CD4-positive, alpha-beta memory T cell (primary cell): ENCODE results near the gene RPE. TPM values are rescaled to one million over a fixed set of nuclear protein-coding genes. Genes with fewer than 3 reads are reported as not detected.

ENCODE experiments used
- CTCF ChIA-PET: fragments of 350-600 bp; sonication (Branson Sonifier 250); formaldehyde crosslinking; loops from one replicate; lab custom pipeline; 2021; ENCODE audit warnings: inconsistent platforms; ENCODE audit not compliant: partially characterized antibody; lab: Charles Lee
- POLR2A ChIA-PET: fragments of 350-600 bp; sonication (Branson Sonifier 250); formaldehyde crosslinking; loops from one replicate; lab custom pipeline; 2021; ENCODE audit not compliant: partially characterized antibody; lab: Charles Lee
- DNase-seq, 5 donors: peaks; one replicate each; pipeline versions ENCODE4 v3.0.0 to v3.0.0-alpha.2; 2020 to 2022; ENCODE audit warnings: mixed read lengths in 1 of 5
- H3K27ac ChIP-seq: one replicate; pipeline ENCODE4 v1.7.0; 2013; ENCODE audit warnings: low read depth, low read length
- H3K27me3 ChIP-seq: 2 replicates; pipeline ENCODE4 v1.7.0; 2013; ENCODE audit warnings: mild to moderate bottlenecking, low read length, moderate library complexity; ENCODE audit not compliant: insufficient read depth
- H3K36me3 ChIP-seq: 2 replicates; pipeline ENCODE4 v1.7.0; 2013; ENCODE audit warnings: mild to moderate bottlenecking, low read length, moderate library complexity; ENCODE audit not compliant: insufficient read depth
- H3K4me1 ChIP-seq: 2 replicates; pipeline ENCODE4 v1.7.0; 2013; ENCODE audit warnings: mild to moderate bottlenecking, low read length, moderate library complexity; ENCODE audit not compliant: insufficient read depth
- H3K4me3 ChIP-seq, 2 donors: one replicate each; pipeline ENCODE4 v1.7.0; 2013; ENCODE audit warnings: low read length in 2 of 2, mild to moderate bottlenecking in 1 of 2
- H3K9me3 ChIP-seq, 2 donors: one replicate each; pipeline ENCODE4 v1.7.0; 2013; ENCODE audit warnings: low read length in 2 of 2, control low read depth in 1 of 2; ENCODE audit not compliant: control insufficient read depth in 1 of 2
- H3K27ac Mint-ChIP-seq, 7 donors: one replicate each; pipeline ENCODE4 v1.8.0; 2020 to 2021; ENCODE audit warnings: mixed read lengths in 7 of 7, mild to moderate bottlenecking in 6 of 7, inconsistent platforms in 3 of 7, moderate library complexity in 3 of 7
- H3K27me3 Mint-ChIP-seq, 2 donors: one replicate each; pipeline ENCODE4 v1.8.0; 2020 to 2021; ENCODE audit warnings: mixed read lengths in 2 of 2
- H3K36me3 Mint-ChIP-seq, 2 donors: one replicate each; pipeline ENCODE4 v1.8.0; 2020 to 2021; ENCODE audit warnings: mixed read lengths in 2 of 2, inconsistent platforms in 1 of 2, mild to moderate bottlenecking in 1 of 2
- H3K4me1 Mint-ChIP-seq, 4 donors: one replicate each; pipeline ENCODE4 v1.8.0; 2020 to 2021; ENCODE audit warnings: mixed read lengths in 4 of 4, mild to moderate bottlenecking in 1 of 4
- H3K4me3 Mint-ChIP-seq, 8 donors: one replicate each; pipeline ENCODE4 v1.8.0; 2020 to 2021; ENCODE audit warnings: mixed read lengths in 8 of 8, mild to moderate bottlenecking in 7 of 8, moderate library complexity in 6 of 8, inconsistent platforms in 3 of 8
- H3K9me3 Mint-ChIP-seq, 8 donors: one replicate each; pipeline ENCODE4 v1.8.0; 2020 to 2021; ENCODE audit warnings: mixed read lengths in 8 of 8, mild to moderate bottlenecking in 5 of 8, inconsistent platforms in 3 of 8, moderate library complexity in 1 of 8
- intact Hi-C: fragments of 100-400 bp; cut with micrococcal nuclease; formaldehyde crosslinking; loops from one replicate; pipeline ENCODE4 v1.15.1; 2023
- polyA plus RNA-seq, 2 donors: library from polyadenylated mRNA; unstranded; fragments of 300-500 nt; fragmentation: Illumina TruSeq; gene quantifications; one replicate each; pipeline ENCODE4 v1.2.3, GENCODE V29; 2021
- total RNA-seq, 2 experiments: library from RNA; stranded (reverse); gene quantifications; one replicate each; pipeline ENCODE4 v1.2.3, GENCODE V29; 2021

Gene RPE
- total and polyA plus RNA-seq, 4 experiments from 2014 or later = 15.0 to 39.9 (median 27.6) TPM

DNA sequence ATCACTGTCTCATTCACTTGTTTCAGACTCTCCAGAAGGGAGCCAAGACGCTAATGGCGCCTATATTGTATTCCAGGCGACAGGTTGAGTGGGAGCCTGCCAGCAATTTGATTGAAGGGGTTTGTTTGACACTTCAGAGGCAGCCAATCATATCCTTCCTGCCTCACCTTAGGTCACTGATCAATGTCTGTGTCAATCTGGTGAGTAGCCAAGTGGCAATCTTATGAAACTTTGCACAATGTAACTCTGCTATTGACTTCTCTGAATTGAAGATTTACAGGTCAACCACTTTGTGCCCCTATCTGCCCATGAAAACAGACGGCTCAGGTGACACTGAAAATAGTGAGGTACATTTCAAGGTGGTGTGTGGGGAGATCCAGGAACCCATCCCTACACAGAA is 32.7 kb upstream of the RPE start:
- H3K9me3 Mint-ChIP-seq = no peaks in the 10 kb centered on the region
- CTCF ChIA-PET = interaction anchor here (1.0 to 2.1 kb wide), 3 partner anchors 8 to 227 kb away, joined by 3 to 9 read pairs (median 3); no protein-coding TSS in a partner anchor
- H3K4me1 Mint-ChIP-seq = no peaks in the 10 kb centered on the region
- POLR2A ChIA-PET = no interaction called here
- Histone ChIP-seq H3K4me1 (no peaks in the 10 kb centered on the region), H3K9me3 (no peaks in the 10 kb centered on the region), H3K27ac (no peak overlapping the region), H3K4me3 (no peak overlapping the region), H3K36me3 (no peaks in the 10 kb centered on the region), H3K27me3 (peaks cover 3% of the 10 kb centered on the region)
- H3K27me3 Mint-ChIP-seq = peaks cover 10 to 11% of the 10 kb centered on the region in 2 donors
- H3K36me3 Mint-ChIP-seq = no peaks in the 10 kb centered on the region
- H3K27ac Mint-ChIP-seq = no peak overlapping the region
- H3K4me3 Mint-ChIP-seq = no peak overlapping the region
- intact Hi-C loops = loop anchor here (10.0 kb wide), 1 partner anchor 635 kb away; no protein-coding TSS in a partner anchor
- no peak for DNase-seq

DNA sequence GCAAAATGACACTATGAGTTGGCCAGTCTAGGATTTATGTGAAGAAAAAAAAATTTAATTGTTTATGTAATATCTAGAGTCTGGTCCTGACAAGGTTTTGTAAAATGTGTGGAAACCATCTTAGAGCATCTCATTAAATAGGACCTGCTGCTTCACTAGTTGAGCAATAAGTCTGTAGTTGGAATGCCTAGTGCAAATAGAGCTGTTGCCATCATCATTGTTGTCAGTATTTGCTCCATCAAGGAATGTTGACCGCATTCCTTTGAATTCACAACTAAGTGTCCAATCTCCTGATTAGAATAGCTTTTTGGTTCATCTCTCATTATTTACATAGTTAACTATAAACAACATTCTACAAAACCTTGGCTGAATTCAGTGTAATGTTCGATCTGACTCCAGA is 32.2 kb upstream of the RPE start:
- ChIA-PET POLR2A (no interaction called here), CTCF (interaction anchor here (2.1 kb wide), 1 partner anchor 8 kb away, joined by 9 read pairs; no protein-coding TSS in a partner anchor)
- Histone ChIP-seq H3K9me3 (no peaks in the 10 kb centered on the region), H3K27me3 (peaks cover 3% of the 10 kb centered on the region), H3K36me3 (no peaks in the 10 kb centered on the region), H3K4me1 (no peaks in the 10 kb centered on the region), H3K27ac (no peak overlapping the region), H3K4me3 (no peak overlapping the region)
- Mint-ChIP-seq H3K9me3 (no peaks in the 10 kb centered on the region), H3K4me3 (no peak overlapping the region), H3K27me3 (peaks cover 10 to 11% of the 10 kb centered on the region in 2 donors), H3K4me1 (no peaks in the 10 kb centered on the region), H3K27ac (no peak overlapping the region), H3K36me3 (no peaks in the 10 kb centered on the region)
- no peak for DNase-seq
- intact Hi-C loops = no loop called here

DNA sequence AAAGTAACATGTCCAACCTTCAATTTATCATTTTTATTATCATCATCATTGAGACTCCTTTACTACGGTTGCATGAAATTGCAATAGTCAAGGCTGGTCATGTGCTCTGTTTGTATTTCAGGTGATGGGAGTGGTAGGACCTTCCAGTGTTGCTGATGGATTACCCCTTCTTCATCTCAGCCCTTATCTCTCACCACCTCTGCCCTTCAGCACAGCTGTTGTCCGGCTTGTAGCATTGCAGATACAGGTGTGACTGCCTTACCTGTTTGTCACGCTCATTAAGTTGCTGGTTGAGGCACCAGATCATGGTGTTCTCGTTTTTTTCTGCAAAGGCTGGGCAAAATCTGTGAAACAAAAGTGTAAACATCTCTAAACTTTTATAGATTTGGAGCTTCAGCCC is 31.7 kb upstream of the RPE start:
- no peak overlapping the region for H3K4me3 ChIP-seq
- no peaks in the 10 kb centered on the region for H3K36me3 ChIP-seq
- Mint-ChIP-seq H3K4me1 (no peaks in the 10 kb centered on the region), H3K4me3 (no peak overlapping the region), H3K27me3 (peaks cover 10 to 11% of the 10 kb centered on the region in 2 donors), H3K27ac (no peak overlapping the region), H3K9me3 (no peaks in the 10 kb centered on the region), H3K36me3 (no peaks in the 10 kb centered on the region)
- intact Hi-C loops = no loop called here
- H3K9me3 ChIP-seq = no peaks in the 10 kb centered on the region
- ChIA-PET POLR2A (no interaction called here), CTCF (interaction anchor here (0.7 to 2.1 kb wide), 2 partner anchors 9 to 33 kb away, joined by 5 to 9 read pairs; no protein-coding TSS in a partner anchor)
- no peak overlapping the region for H3K27ac ChIP-seq
- DNase-seq = no peak
- peaks cover 3% of the 10 kb centered on the region for H3K27me3 ChIP-seq
- no peaks in the 10 kb centered on the region for H3K4me1 ChIP-seq

DNA sequence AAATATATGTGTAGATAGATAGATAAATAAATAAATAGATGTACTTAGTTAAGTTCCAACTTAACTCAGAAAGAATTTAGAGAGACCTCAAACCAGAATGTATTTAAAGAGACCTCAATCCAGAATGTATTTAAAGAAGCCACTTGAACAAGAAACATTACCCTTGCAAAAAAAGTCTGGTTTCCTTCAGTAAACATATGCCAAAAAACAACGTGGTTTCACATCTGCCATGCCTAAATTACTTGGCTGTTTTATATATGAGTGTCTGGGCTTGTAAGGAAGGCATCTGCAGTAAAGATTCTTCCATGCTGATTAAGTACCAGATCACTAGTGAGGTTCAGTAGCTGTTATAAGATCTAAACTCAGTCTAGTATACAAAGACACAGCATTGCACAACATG is 29.1 kb upstream of the RPE start:
- H3K27ac ChIP-seq = no peak overlapping the region
- no peak overlapping the region for H3K4me3 ChIP-seq
- H3K4me1 ChIP-seq = no peaks in the 10 kb centered on the region
- POLR2A ChIA-PET = no interaction called here
- no peak for DNase-seq
- CTCF ChIA-PET = interaction anchor here (1.3 to 10.4 kb wide), 2 partner anchors 11 to 224 kb away, joined by 6 to 190 read pairs; no protein-coding TSS in a partner anchor
- H3K27ac Mint-ChIP-seq = no peak overlapping the region
- no peaks in the 10 kb centered on the region for H3K9me3 Mint-ChIP-seq
- no peak overlapping the region for H3K4me3 Mint-ChIP-seq
- H3K4me1 Mint-ChIP-seq = no peaks in the 10 kb centered on the region
- H3K27me3 Mint-ChIP-seq = peaks cover 8 to 9% of the 10 kb centered on the region in 2 donors
- H3K9me3 ChIP-seq = no peaks in the 10 kb centered on the region
- H3K36me3 Mint-ChIP-seq = no peaks in the 10 kb centered on the region
- H3K36me3 ChIP-seq = no peaks in the 10 kb centered on the region
- intact Hi-C loops = no loop called here
- peaks cover 3% of the 10 kb centered on the region for H3K27me3 ChIP-seq

DNA sequence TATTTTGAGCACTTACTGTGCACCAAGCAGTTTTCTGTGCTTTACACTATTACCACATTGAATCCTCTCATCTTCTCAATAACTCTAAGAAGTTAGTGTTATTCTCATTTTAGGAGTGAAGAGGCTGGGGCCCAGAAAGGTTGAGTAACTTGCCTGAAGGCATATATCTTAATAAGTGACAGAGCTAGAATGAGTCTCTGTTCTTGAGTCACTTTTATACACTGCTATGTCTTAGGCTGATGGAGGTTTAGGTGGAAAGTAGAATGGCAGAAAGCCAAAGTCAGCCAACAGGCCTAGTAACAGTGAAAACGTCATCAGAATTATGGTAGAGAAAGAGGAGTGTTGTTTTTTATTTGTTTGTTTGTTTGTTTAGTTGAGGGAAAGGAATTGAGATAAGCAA is 27.9 kb upstream of the RPE start:
- Mint-ChIP-seq H3K36me3 (no peaks in the 10 kb centered on the region), H3K9me3 (no peaks in the 10 kb centered on the region), H3K4me3 (no peak overlapping the region), H3K4me1 (no peaks in the 10 kb centered on the region), H3K27me3 (peaks cover 8% of the 10 kb centered on the region in 2 donors), H3K27ac (no peak overlapping the region)
- Histone ChIP-seq H3K4me1 (no peaks in the 10 kb centered on the region), H3K27me3 (peaks cover 3% of the 10 kb centered on the region), H3K4me3 (no peak overlapping the region), H3K27ac (no peak overlapping the region), H3K9me3 (no peaks in the 10 kb centered on the region), H3K36me3 (no peaks in the 10 kb centered on the region)
- no peak for DNase-seq
- ChIA-PET POLR2A (no interaction called here), CTCF (interaction anchor here (1.1 to 10.4 kb wide), 3 partner anchors 9 to 223 kb away, joined by 3 to 190 read pairs (median 14); no protein-coding TSS in a partner anchor)
- intact Hi-C loops = no loop called here

DNA sequence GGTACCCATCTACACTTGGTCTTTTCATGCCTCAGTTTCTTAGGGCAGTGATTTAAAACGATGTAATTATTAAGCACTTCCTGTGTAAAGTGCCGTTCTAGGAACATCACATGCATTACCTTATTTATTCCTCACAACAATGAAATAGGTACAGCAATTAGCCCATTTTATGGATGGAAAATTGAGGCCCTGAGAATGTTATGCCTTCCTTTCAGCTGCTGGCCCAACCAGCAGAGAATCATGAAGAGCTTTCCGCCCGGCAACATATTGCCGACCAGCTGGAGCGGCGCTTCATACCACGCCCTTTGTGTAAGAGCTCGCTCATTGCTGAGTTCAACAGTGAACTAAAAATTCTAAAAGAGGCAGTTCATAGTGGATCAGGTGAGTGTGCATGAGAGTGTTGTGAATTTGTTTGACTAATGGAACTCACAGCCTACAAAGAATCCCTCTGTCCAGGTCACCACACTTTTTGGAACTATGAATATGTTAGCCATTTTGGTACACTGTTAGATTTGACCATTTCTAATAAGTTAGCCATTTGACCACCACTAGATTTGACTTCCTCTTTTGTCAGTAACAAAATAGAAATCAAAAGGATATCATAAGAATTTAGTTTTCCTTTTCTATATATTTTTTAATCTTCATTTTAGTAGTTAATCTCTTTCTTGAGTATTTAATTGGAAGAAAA is 25.6 kb upstream of the RPE start:
- H3K36me3 ChIP-seq = no peaks in the 10 kb centered on the region
- Mint-ChIP-seq H3K4me1 (no peaks in the 10 kb centered on the region), H3K4me3 (no peak overlapping the region), H3K27ac (no peak overlapping the region), H3K36me3 (no peaks in the 10 kb centered on the region), H3K27me3 (peaks cover 6% of the 10 kb centered on the region in 2 donors), H3K9me3 (no peaks in the 10 kb centered on the region)
- ChIA-PET POLR2A (no interaction called here), CTCF (interaction anchor here (1.2 to 10.4 kb wide), 10 partner anchors 10 to 227 kb away, joined by 3 to 190 read pairs (median 4); partner anchors contain the start of gene RPE)
- H3K27ac ChIP-seq = no peak overlapping the region
- no peak overlapping the region for H3K4me3 ChIP-seq
- no peaks in the 10 kb centered on the region for H3K9me3 ChIP-seq
- no peak for DNase-seq
- H3K27me3 ChIP-seq = no peaks in the 10 kb centered on the region
- H3K4me1 ChIP-seq = no peaks in the 10 kb centered on the region
- intact Hi-C loops = loop anchor here (1.0 to 2.0 kb wide), 3 partner anchors 218 to 422 kb away; no protein-coding TSS in a partner anchor

DNA sequence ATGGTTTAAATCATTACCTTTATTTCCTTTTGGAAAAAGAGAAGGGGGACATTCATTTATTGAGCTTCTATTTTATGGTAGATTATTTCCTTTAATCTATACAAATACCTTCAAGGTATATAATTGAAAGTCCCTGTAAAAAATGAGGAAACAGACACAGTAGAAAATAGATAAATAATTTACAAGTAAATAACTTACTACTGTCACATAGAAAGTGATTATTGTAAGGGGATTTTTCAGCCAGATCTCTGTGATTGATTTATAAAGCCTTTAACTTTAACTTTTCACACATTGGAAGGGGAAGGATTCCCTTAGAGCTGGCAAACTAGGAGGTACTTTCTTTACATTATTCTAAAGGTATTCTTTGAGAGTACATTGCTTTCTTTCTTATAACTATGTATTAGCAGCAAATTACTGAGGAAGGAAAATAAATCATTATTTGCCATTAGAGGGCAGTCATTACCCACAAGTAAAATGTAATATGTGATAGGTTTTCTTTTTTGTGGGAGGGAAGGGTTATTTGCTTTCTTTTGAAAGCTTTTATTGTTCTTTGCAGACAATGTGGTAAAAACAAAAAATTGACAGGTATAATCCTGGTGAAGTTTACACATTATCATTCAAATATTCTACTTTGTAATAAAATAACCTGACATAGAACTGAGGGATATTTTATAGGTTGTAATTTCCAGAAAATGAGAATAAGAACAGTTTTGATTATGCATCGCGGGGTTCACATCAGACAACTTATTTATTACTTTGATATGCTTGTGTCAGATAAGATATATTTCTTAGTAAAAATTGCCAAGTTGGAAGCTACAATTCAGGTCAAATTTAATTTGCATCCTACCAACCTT is 24.8 kb upstream of the RPE start:
- H3K27me3 ChIP-seq = no peaks in the 10 kb centered on the region
- H3K9me3 Mint-ChIP-seq = no peaks in the 10 kb centered on the region
- intact Hi-C loops = loop anchor here (1.0 to 2.0 kb wide), 3 partner anchors 218 to 421 kb away; no protein-coding TSS in a partner anchor
- peaks cover 4 to 9% of the 10 kb centered on the region in 2 donors for H3K27me3 Mint-ChIP-seq
- peak in 4 of 5 donors; percentile 35 to 52 (median 43) for DNase-seq
- H3K4me1 ChIP-seq = no peaks in the 10 kb centered on the region
- no peak overlapping the region for H3K27ac ChIP-seq
- no peaks in the 10 kb centered on the region for H3K4me1 Mint-ChIP-seq
- H3K36me3 ChIP-seq = no peaks in the 10 kb centered on the region
- no peak overlapping the region for H3K4me3 ChIP-seq
- ChIA-PET POLR2A (no interaction called here), CTCF (interaction anchor here (0.6 to 10.4 kb wide), 11 partner anchors 10 to 226 kb away, joined by 3 to 190 read pairs (median 4); partner anchors contain the start of gene RPE)
- no peaks in the 10 kb centered on the region for H3K36me3 Mint-ChIP-seq
- H3K4me3 Mint-ChIP-seq = no peak overlapping the region
- no peaks in the 10 kb centered on the region for H3K9me3 ChIP-seq
- no peak overlapping the region for H3K27ac Mint-ChIP-seq
